Ishikawa (cell line): ENCODE results near the gene MYO5B.

Source experiments
- EP300 ChIP-seq: IDR thresholded peaks from 2 replicates; pipeline ENCODE4 v1.6.1; 2012; ENCODE audit warnings: borderline replicate concordance
- YY1 ChIP-seq: IDR thresholded peaks from 2 replicates; pipeline ENCODE4 v1.6.1; 2012; ENCODE audit warnings: low read depth

GRCh38 chr18:50131591-50131990 is 63.4 kb downstream of the MYO5B start:
- TF ChIP-seq EP300 (no peak), YY1 (no peak)
